ENCODE results near the gene AGAP1. TPM values are rescaled to one million over a fixed set of nuclear protein-coding genes. Genes with fewer than 3 reads are reported as not detected.

AGAP1 gene
- total RNA-seq, 1 experiment from 2014 or later, result 23.4 TPM

DNA sequence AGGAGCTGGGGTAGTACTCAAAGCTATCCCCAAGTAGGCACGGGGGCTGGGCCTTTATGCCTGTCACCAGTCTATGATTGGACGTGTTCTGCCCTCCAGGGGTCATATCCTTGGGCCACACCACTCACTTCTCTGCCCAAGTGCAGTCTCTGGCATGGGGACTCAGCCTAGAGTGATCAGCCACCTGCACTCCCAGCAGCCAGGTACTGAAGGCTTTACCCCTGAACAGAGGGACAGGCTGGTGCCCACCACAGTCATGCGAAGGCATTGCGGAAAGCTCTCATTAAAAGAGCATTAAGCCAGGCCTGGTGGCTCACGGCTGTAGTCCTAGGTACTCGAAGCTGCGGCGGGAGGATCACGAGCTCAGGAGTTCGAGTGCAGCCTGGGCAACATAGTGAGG is 199.4 kb downstream of the AGAP1 start:
- Histone ChIP-seq H3K9me3 (replicated peaks) (no peaks in the 10 kb centered on the region), H3K4me3 (no peak overlapping the region), H3K27me3 (replicated peaks) (no peaks in the 10 kb centered on the region), H3K36me3 (no peaks in the 10 kb centered on the region), H3K27ac (no peak overlapping the region), H3K4me1 (replicated peaks) (no peaks in the 10 kb centered on the region)
- DNase-seq (ENCODE audit: low read depth in 1 of 2, low spot score in 2 of 2), result no peak

DNA sequence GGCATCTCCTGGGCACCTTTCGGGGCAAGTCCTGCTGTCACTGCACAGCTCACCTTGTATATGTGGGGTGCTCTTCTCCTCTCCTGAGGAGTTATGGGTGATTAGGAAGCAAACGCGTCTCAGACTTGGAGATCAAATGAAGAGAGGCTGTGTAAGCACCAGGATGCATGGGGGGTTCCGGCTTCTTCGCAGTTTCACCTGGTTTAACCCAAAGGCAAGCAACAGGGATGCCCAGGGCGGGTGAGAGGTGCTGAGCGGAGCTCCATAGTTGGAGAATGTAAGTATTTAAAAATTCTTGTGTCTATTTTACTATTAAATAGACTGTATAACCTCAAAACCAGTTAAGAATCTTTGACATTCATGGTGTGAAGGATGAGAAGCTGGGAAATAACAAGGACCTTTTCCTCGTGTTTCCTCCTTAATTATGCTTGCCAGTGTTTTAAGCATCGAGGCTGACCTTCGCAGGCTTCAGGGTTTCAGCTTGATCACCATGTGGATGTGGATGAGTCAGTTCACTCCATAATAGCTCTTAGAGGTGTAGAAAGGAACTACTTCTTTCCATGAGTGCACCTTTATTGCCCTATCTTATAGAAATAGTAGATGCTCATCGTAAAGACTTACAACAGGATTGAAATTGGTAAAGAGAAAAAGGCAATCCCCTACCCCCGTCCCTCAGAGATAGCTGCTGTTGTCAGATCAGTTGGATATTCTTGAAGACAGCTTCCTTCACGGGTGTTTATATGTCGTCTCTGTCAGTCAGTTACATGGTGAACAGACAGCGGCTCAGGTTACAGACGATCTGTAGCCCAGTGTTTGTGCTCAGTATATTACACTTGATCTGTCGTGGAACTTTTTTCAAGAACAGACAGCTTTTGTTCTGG is 201.1 kb downstream of the AGAP1 start:
- Histone ChIP-seq H3K9me3 (replicated peaks) (no peaks in the 10 kb centered on the region), H3K4me1 (replicated peaks) (no peaks in the 10 kb centered on the region), H3K27ac (no peak overlapping the region), H3K27me3 (replicated peaks) (no peaks in the 10 kb centered on the region), H3K4me3 (no peak overlapping the region), H3K36me3 (no peaks in the 10 kb centered on the region)
- no peak for DNase-seq (ENCODE audit: low read depth in 1 of 2, low spot score in 2 of 2)

DNA sequence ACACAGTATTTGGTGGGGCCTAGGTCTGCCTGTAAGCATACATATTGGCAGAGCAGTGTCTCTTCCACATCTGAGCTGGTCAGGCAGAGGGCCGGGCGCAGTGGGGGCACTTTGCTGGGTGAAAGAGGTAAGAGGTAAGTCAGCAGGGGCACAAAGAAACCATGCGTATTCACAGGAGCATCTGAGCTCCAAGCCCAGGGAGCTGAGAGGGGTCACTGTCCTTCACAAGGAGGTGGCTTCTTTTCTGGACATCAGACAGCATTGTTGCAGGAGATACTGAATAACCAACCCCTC is 201.7 kb downstream of the AGAP1 start:
- H3K9me3 ChIP-seq (replicated peaks), result no peaks in the 10 kb centered on the region
- H3K4me3 ChIP-seq, result no peak overlapping the region
- H3K4me1 ChIP-seq (replicated peaks), result no peaks in the 10 kb centered on the region
- H3K27ac ChIP-seq, result no peak overlapping the region
- no peaks in the 10 kb centered on the region for H3K27me3 ChIP-seq (replicated peaks)
- no peak for DNase-seq (ENCODE audit: low read depth in 1 of 2, low spot score in 2 of 2)
- no peaks in the 10 kb centered on the region for H3K36me3 ChIP-seq

DNA sequence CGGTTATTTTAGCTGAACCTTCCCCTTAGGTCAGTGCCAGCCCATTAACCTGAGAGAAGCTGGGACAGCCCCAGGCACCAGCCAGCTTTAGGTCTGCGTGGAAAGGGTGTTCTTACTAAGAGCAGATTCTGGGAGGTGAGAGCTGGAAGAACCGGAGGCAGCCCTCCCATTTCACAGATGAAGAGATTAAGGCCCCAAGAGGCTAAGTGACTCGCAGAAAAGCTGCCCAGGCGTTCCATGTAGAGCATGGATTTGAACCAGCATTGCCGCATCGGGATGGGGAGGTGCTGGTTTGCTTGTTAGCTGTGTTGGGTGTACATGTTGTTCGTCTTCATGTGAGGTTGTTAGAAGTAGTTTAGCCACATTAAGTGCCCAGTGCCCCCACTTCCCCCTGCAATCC is 203.2 kb downstream of the AGAP1 start:
- Histone ChIP-seq H3K9me3 (replicated peaks) (no peaks in the 10 kb centered on the region), H3K4me3 (no peak overlapping the region), H3K27ac (no peak overlapping the region), H3K4me1 (replicated peaks) (peaks cover under 1% of the 10 kb centered on the region; the same call in 1 of the 2 replicates), H3K27me3 (replicated peaks) (no peaks in the 10 kb centered on the region), H3K36me3 (no peaks in the 10 kb centered on the region)
- no peak for DNase-seq (ENCODE audit: low read depth in 1 of 2, low spot score in 2 of 2)

DNA sequence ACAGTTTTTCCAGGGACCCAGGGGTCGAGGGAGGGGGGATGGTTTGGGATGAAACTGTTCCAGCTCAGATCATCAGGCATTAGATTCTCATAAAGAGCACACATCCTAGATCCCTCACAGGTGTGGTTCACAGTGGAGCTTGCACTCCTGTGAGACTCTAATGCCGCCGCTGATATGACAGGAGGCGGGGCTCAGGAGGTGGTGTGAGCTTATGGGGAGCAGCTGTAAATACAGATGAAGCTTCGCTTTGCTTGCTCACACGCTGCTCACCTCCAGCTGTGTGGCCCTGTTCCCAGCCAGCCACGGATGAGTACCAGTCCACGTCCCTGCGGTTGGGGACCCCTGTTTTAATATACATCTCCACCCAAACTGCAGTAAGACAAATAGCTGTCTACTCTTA is 204.2 kb downstream of the AGAP1 start:
- Histone ChIP-seq H3K9me3 (replicated peaks) (no peaks in the 10 kb centered on the region), H3K27ac (no peak overlapping the region), H3K4me3 (no peak overlapping the region), H3K4me1 (replicated peaks) (peaks cover 10% of the 10 kb centered on the region), H3K27me3 (replicated peaks) (no peaks in the 10 kb centered on the region), H3K36me3 (no peaks in the 10 kb centered on the region)
- no peak for DNase-seq (ENCODE audit: low read depth in 1 of 2, low spot score in 2 of 2)

DNA sequence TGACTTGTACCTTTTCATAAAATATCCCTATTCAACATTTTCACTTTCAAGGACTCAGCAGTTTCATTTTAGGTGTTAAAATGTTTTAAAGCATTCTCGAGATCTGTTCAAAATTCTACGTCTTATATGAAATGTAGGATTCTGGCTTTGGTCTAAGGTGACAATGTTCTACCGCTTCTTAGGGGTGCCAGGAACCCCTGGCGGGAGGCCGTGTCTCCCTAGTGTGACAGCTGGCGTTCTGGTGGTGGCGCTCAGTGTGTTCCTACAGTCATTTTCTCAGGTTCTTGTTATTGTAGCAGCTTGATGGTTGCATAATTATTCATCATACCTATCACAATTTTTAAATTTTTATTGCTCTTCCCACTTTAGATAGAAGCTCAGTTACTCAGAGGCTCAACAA is 204.6 kb downstream of the AGAP1 start:
- Histone ChIP-seq H3K9me3 (replicated peaks) (no peaks in the 10 kb centered on the region), H3K36me3 (no peaks in the 10 kb centered on the region), H3K27me3 (replicated peaks) (no peaks in the 10 kb centered on the region), H3K4me3 (no peak overlapping the region), H3K27ac (no peak overlapping the region), H3K4me1 (replicated peaks) (peaks cover 14% of the 10 kb centered on the region)
- no peak for DNase-seq (ENCODE audit: low read depth in 1 of 2, low spot score in 2 of 2)

DNA sequence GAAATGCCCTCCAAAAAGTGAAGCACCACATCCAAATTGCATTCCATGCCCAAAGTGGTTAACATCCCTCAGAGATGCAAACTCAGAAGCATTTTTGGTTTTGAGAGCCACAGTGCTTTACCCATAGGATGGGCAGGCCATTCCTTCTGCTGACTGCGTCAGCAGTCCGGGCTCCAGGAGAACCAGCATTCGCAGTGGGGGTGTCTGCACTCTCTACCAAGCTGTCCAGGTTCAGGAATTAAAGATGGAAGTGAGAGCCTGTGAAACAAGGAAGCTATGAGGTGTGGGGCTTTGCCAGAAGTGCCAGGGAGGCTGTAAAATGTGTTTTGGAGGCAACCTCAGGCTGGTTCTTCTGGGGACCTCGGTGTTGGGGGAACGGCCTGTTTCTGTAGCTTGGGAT is 205.7 kb downstream of the AGAP1 start:
- Histone ChIP-seq H3K4me3 (no peak overlapping the region), H3K27ac (no peak overlapping the region), H3K9me3 (replicated peaks) (no peaks in the 10 kb centered on the region), H3K36me3 (0 out of 2 replicates have a peak, but pooled peaks cover 2% of the 10 kb centered on the region), H3K4me1 (replicated peaks) (peaks cover 19% of the 10 kb centered on the region), H3K27me3 (replicated peaks) (no peaks in the 10 kb centered on the region)
- no peak for DNase-seq (ENCODE audit: low read depth in 1 of 2, low spot score in 2 of 2)

DNA sequence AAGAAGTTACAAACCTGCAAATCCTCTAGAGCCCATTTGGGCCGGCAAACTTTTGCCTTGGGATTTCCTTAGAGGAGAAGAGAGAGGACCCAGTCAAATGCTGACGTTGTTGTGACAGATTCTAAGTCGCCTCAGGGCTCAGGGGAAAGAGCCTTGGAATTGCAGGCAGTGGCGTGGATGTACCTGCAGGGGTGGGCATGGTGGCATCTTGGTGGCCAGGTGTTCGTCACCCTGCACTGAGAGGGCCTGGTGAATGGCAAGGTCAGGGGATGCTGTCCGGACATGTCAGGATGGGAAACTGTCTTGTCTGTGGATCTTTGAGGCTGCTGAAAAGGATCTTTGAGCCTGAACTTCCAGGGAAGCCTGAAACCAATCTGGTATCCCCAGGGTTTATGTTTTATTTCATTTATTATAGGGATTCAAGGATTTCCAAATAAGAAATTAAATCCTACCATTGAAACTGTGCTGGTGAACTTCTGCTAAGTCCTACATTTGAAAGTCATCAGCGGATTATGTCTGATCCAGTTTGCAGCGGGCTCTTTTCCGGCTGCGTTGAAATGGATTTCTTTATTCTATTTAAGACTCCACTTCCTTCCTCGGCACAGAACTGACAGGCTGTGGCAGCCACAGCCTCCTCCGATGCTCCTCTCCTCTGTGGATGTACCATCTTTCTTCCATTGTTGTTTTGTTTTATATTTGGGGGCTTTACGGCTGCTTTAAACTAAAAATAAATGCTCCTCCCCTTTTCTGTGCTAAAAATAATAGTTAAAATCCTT is 207.6 kb downstream of the AGAP1 start:
- H3K36me3 ChIP-seq, result peaks cover 2% of the 10 kb centered on the region; the same call in 1 of the 2 replicates
- peaks cover 30% of the 10 kb centered on the region for H3K4me1 ChIP-seq (replicated peaks)
- DNase-seq (ENCODE audit: low read depth in 1 of 2, low spot score in 2 of 2), result no peak
- H3K27me3 ChIP-seq (replicated peaks), result no peaks in the 10 kb centered on the region
- no peak overlapping the region for H3K27ac ChIP-seq
- no peaks in the 10 kb centered on the region for H3K9me3 ChIP-seq (replicated peaks)
- no peak overlapping the region for H3K4me3 ChIP-seq

DNA sequence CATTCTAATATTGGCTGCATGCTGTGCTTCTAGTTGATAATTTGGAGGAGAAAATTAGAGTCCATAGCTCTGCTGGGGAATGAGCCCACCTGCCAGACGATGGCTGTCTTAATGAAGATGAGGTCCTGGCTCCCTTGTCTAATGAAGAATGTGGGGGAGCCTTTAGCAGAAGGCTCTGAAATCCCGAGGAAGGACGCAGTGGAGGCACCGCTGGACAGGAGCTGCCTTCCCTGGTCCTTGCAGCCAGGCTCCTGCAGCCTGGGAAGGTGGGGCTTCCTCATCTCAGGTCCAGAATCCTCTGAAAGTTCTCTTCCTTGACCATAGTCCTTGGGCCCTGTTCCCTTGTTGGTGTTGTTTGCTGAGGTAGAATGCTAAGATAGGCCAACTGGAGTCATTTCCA is 208.3 kb downstream of the AGAP1 start:
- no peak for DNase-seq (ENCODE audit: low read depth in 1 of 2, low spot score in 2 of 2)
- Histone ChIP-seq H3K36me3 (peaks cover 2% of the 10 kb centered on the region; the same call in 1 of the 2 replicates), H3K27me3 (replicated peaks) (no peaks in the 10 kb centered on the region), H3K4me3 (no peak overlapping the region), H3K9me3 (replicated peaks) (no peaks in the 10 kb centered on the region), H3K27ac (no peak overlapping the region), H3K4me1 (replicated peaks) (peaks cover 30% of the 10 kb centered on the region)

DNA sequence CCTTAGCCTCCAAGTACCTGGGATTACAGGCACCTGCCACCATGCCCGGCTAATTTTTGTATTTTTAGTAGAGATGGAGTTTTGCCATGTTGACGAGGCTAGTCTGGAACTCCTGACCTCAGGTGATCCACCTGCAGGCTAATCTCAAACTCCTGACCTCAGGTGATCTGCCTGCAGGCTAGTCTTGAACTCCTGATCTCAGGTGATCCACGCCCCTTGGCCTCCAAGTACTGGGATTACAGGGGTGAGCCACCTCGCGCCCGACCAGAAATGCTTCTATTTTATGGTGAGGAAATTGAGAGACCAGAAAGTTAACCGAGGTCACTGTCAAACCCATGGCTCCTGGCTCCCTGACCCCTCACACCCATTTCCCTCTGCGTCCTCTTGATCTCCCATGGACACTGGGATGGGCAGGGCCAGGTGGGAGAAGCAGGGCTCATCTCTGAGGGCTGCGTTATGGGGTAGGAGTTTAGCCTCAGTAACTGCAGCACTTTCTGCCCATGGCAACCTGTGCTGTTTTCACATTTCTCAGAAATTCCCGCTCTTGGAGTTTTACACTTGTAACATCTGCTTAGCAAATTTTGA is 210.0 kb downstream of the AGAP1 start:
- Histone ChIP-seq H3K9me3 (replicated peaks) (no peaks in the 10 kb centered on the region), H3K36me3 (peaks cover 2% of the 10 kb centered on the region; the same call in 1 of the 2 replicates), H3K4me1 (replicated peaks) (peaks cover 41% of the 10 kb centered on the region), H3K27ac (peak overlapping the region; percentile 22; the same call in 1 of the 2 replicates), H3K27me3 (replicated peaks) (no peaks in the 10 kb centered on the region), H3K4me3 (no peak overlapping the region)
- no peak for DNase-seq (ENCODE audit: low read depth in 1 of 2, low spot score in 2 of 2)

DNA sequence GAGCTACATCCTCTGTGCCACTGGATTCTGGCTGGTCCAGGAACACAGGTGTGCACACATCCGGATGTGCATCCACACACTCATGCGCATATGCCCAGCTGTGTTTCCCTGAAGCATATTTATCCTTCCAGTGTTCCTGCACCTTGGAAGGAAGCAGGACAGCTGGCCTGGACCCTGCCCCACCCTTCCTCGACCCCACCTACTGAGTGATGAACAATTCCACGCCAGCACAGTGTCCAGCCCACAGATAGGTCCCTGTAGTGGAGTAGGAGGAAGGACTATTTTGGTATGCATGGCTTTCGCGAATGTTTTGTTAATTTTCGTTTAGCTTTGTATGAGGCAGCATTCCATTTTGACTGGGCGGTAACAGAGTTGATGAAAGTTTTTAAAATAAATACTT is 211.5 kb downstream of the AGAP1 start:
- DNase-seq (ENCODE audit: low read depth in 1 of 2, low spot score in 2 of 2), result no peak
- no peak overlapping the region for H3K27ac ChIP-seq
- H3K36me3 ChIP-seq, result peaks cover 8% of the 10 kb centered on the region; the same call in 1 of the 2 replicates
- H3K9me3 ChIP-seq (replicated peaks), result no peaks in the 10 kb centered on the region
- H3K4me3 ChIP-seq, result no peak overlapping the region
- no peaks in the 10 kb centered on the region for H3K27me3 ChIP-seq (replicated peaks)
- H3K4me1 ChIP-seq (replicated peaks), result peaks cover 56% of the 10 kb centered on the region

DNA sequence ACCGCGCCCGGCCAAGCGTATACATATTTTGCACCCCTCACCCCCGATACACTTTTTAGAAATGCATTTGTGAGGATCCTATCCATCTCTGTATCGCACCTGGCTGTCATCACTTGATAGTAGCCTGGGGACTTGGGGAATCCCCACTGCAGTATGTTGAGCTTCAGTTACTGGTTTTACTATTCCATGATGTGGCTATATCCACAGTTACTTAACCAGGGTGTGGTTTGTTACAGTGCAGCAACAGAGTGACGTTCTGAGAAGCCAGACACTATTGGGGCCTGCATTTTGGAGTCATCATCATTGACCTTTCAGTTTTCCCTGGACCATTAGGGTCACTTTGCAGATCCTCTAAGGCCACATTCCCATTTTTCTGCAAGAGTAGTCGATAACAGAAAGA is 212.7 kb downstream of the AGAP1 start:
- no peaks in the 10 kb centered on the region for H3K9me3 ChIP-seq (replicated peaks)
- no peak for DNase-seq (ENCODE audit: low read depth in 1 of 2, low spot score in 2 of 2)
- H3K27me3 ChIP-seq (replicated peaks), result no peaks in the 10 kb centered on the region
- peaks cover 20% of the 10 kb centered on the region for H3K36me3 ChIP-seq
- no peak overlapping the region for H3K4me3 ChIP-seq
- peaks cover 58% of the 10 kb centered on the region for H3K4me1 ChIP-seq (replicated peaks)
- no peak overlapping the region for H3K27ac ChIP-seq

DNA sequence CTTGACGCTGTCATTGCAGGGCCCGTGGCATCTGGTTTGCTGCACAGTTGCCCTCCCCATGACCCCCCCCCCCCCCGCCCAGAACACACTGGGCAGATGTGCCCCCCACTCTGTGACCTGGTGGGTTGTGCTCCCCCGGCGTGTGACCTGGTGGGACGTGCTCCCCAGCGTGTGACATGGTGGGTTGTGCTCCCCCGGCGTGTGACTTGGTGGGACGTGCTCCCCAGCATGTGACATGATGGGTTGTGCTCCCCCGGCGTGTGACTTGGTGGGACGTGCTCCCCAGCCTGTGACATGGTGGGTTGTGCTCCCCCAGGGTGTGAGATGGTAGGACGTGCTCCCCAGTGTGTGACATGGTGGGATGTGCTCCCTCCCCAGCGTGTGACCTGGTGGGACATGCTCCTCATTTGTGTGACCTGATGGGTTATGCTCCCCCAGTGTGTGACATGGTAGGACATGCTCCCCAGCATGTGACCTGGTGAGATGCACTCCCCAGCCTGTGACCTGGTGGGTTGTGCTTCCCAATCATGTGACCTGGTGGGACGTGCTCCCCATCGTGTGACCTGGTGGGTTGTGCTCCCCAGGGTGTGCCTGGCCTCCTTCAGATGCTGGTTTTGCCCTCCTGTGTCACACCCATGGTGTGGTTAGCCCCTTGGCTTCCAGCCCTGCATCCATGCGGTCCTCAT is 213.7 kb downstream of the AGAP1 start:
- Histone ChIP-seq H3K27ac (no peak overlapping the region), H3K9me3 (replicated peaks) (no peaks in the 10 kb centered on the region), H3K36me3 (peaks cover 26% of the 10 kb centered on the region), H3K27me3 (replicated peaks) (no peaks in the 10 kb centered on the region), H3K4me3 (no peak overlapping the region), H3K4me1 (replicated peaks) (peaks cover 52% of the 10 kb centered on the region)
- no peak for DNase-seq (ENCODE audit: low read depth in 1 of 2, low spot score in 2 of 2)
